OCI-LY1 (cell line): ENCODE results near the gene C16orf86.

Experiments
- H2AFZ ChIP-seq: fragments of 200-600 bp; sonication (generic), shearing (Covaris generic); 2 replicates; pipeline ENCODE4 v1.6.0; 2014; ENCODE audit warnings: antibody characterized with exemption, mild to moderate bottlenecking, low read length
- H3F3A ChIP-seq: fragments of 200-600 bp; sonication (generic), shearing (Covaris generic); 2 replicates; pipeline ENCODE4 v1.6.0; 2014; ENCODE audit warnings: mild to moderate bottlenecking, antibody characterized with exemption, low read length, moderate library complexity; ENCODE audit not compliant: insufficient read depth
- H3K27ac ChIP-seq: fragments of 200-600 bp; sonication (generic); 2 replicates; pipeline ENCODE4 v1.5.1; 2014; ENCODE audit warnings: low read length, mixed run types, mild to moderate bottlenecking, low read depth; ENCODE audit not compliant: poor library complexity, severe bottlenecking
- H3K27me3 ChIP-seq: fragments of 200-600 bp; sonication (generic); 2 replicates; pipeline ENCODE4 v1.6.0; 2014; ENCODE audit warnings: antibody characterized with exemption, mild to moderate bottlenecking, low read length, moderate library complexity; ENCODE audit not compliant: insufficient read depth
- H3K36me3 ChIP-seq: fragments of 200-600 bp; sonication (generic); 2 replicates; pipeline ENCODE4 v1.6.1; 2014; ENCODE audit warnings: mild to moderate bottlenecking, antibody characterized with exemption, low read length, moderate library complexity, mixed read lengths; ENCODE audit not compliant: insufficient read depth
- H3K4me1 ChIP-seq: fragments of 200-600 bp; sonication (generic); 2 replicates; pipeline ENCODE4 v1.5.1; 2014; ENCODE audit warnings: mild to moderate bottlenecking, low read length, moderate library complexity; ENCODE audit not compliant: insufficient read depth, severe bottlenecking
- H3K4me2 ChIP-seq: fragments of 200-600 bp; sonication (generic), shearing (Covaris generic); 2 replicates; pipeline ENCODE4 v1.6.1; 2014; ENCODE audit warnings: low read length
- H3K4me3 ChIP-seq: fragments of 200-600 bp; sonication (generic); 2 replicates; pipeline ENCODE4 v1.5.1; 2014; ENCODE audit warnings: low read length, low read depth, mild to moderate bottlenecking, mixed read lengths; ENCODE audit not compliant: poor library complexity, severe bottlenecking
- H3K79me2 ChIP-seq: fragments of 200-600 bp; shearing (Covaris generic); 2 replicates; pipeline ENCODE4 v1.6.1; 2016; ENCODE audit warnings: mixed run types, low read length, mixed read lengths; ENCODE audit not compliant: insufficient read depth
- H3K9ac ChIP-seq: fragments of 200-600 bp; sonication (generic), shearing (Covaris generic); 2 replicates; pipeline ENCODE4 v1.6.1; 2014; ENCODE audit warnings: mild to moderate bottlenecking, low read length, mixed read lengths
- H3K9me2 ChIP-seq: fragments of 200-600 bp; sonication (generic), shearing (Covaris generic); 2 replicates; pipeline ENCODE4 v1.6.1; 2014; ENCODE audit warnings: low read depth, mild to moderate bottlenecking, low read length, mixed read lengths
- H3K9me3 ChIP-seq: fragments of 200-600 bp; shearing (Covaris generic); 2 replicates; pipeline ENCODE4 v1.6.1; 2014; ENCODE audit warnings: low read length, mixed read lengths
- H4K20me1 ChIP-seq: fragments of 200-600 bp; sonication (generic), shearing (Covaris generic); 2 replicates; pipeline ENCODE4 v1.6.0; 2016; ENCODE audit warnings: mild to moderate bottlenecking, low read length; ENCODE audit not compliant: insufficient read depth
- CTCF ChIP-seq: fragments of 200-600 bp; sonication (generic), shearing (Covaris generic); IDR thresholded peaks from 2 replicates; pipeline ENCODE4 v1.5.1; 2017; ENCODE audit warnings: mild to moderate bottlenecking, antibody characterized with exemption, low read length, moderate library complexity, mixed read lengths
- EZH2 ChIP-seq: fragments of 200-600 bp; sonication (generic), shearing (Covaris generic); IDR thresholded peaks from 2 replicates; pipeline ENCODE4 v1.8.0; 2017; ENCODE audit warnings: borderline replicate concordance, mixed run types, mild to moderate bottlenecking, antibody characterized with exemption, low read length, moderate library complexity, mixed read lengths

The C16orf86 gene

GRCh38 chr16:67647681-67648080, 18.9 kb upstream of the C16orf86 start:
- H3K9me3 ChIP-seq, result no peaks in the 10 kb centered on the region
- no peak for TF ChIP-seq EZH2

GRCh38 chr16:67648088-67648763, 18.4 kb upstream of the C16orf86 start:
- TF ChIP-seq CTCF (no peak), EZH2 (no peak)
- Histone ChIP-seq H4K20me1 (no peaks in the 10 kb centered on the region), H3K9me3 (no peaks in the 10 kb centered on the region), H3K4me3 (no peak overlapping the region), H3K79me2 (no peaks in the 10 kb centered on the region), H3K4me2 (no peak overlapping the region), H3K27ac (no peak overlapping the region), H3F3A (0 out of 2 replicates have a peak, but pooled peaks cover 3% of the 10 kb centered on the region), H3K9ac (no peak overlapping the region), H3K9me2 (no peaks in the 10 kb centered on the region), H3K36me3 (peaks cover 60% of the 10 kb centered on the region), H3K27me3 (no peaks in the 10 kb centered on the region), H3K4me1 (peaks cover 30% of the 10 kb centered on the region), H2AFZ (no peak overlapping the region)

More at GRCh38 chr16:67647681-67648080, 18.9 kb upstream of the C16orf86 start:
- Histone ChIP-seq H3F3A (0 out of 2 replicates have a peak, but pooled peaks cover 3% of the 10 kb centered on the region), H3K27me3 (no peaks in the 10 kb centered on the region), H3K36me3 (peaks cover 60% of the 10 kb centered on the region), H3K4me1 (peaks cover 30% of the 10 kb centered on the region), H3K4me3 (no peak overlapping the region), H3K9me2 (no peaks in the 10 kb centered on the region), H3K27ac (no peak overlapping the region), H3K4me2 (no peak overlapping the region), H3K79me2 (no peaks in the 10 kb centered on the region), H4K20me1 (no peaks in the 10 kb centered on the region), H2AFZ (no peak overlapping the region), H3K9ac (no peak overlapping the region)

GRCh38 chr16:67648764-67649407, 17.7 kb upstream of the C16orf86 start:
- no peaks in the 10 kb centered on the region for H3K9me2 ChIP-seq
- H3K9ac ChIP-seq, result no peak overlapping the region
- no peak overlapping the region for H3K27ac ChIP-seq
- H3F3A ChIP-seq, result 0 out of 2 replicates have a peak, but pooled peaks cover under 1% of the 10 kb centered on the region
- H3K36me3 ChIP-seq, result peaks cover 64% of the 10 kb centered on the region
- TF ChIP-seq EZH2 (no peak), CTCF (no peak)
- H3K27me3 ChIP-seq, result no peaks in the 10 kb centered on the region
- H3K4me3 ChIP-seq, result no peak overlapping the region
- no peaks in the 10 kb centered on the region for H4K20me1 ChIP-seq
- peaks cover 27% of the 10 kb centered on the region for H3K4me1 ChIP-seq
- H3K4me2 ChIP-seq, result no peak overlapping the region
- no peak overlapping the region for H2AFZ ChIP-seq
- H3K79me2 ChIP-seq, result no peaks in the 10 kb centered on the region
- H3K9me3 ChIP-seq, result no peaks in the 10 kb centered on the region
